ENCODE measurements around the gene HSF5. TPM values are rescaled to one million over a fixed set of nuclear protein-coding genes. Genes with fewer than 3 reads are reported as not detected.

Gene HSF5
- total RNA-seq, 2 experiments from 2014 or later: 0.22 TPM; not detected in 1

DNA sequence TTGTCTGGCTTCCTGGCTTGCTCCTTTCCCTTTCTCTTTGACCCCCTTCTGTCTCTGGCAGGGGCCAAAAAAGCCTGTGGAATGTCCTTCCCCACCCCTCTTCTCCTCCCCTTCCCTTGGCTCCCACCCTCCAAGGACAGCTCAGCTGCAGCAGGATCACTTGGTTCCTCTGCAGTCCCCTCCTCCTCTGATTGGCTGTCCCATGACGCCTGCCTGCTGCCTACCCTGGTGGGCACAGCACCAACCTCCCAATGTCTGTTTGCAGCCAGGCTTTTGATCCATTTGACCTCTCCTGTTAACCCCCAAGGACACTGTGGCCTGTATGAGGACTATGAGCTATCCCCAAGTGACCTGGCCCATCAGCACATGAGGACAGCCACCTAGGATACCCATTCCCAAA lies 41.1 kb upstream of the HSF5 start:
- Histone ChIP-seq H3K4me1 (ENCODE audit: insufficient read depth, low read length, poor library complexity, severe bottlenecking) (no peaks in the 10 kb centered on the region), H3K4me2 (ENCODE audit: low read length) (no peak overlapping the region), H2AFZ (ENCODE audit: low read length) (no peak overlapping the region), H4K20me1 (ENCODE audit: insufficient read depth, low read length) (no peaks in the 10 kb centered on the region), H3K9me3 (ENCODE audit: low read length) (no peaks in the 10 kb centered on the region), H3K4me3 (ENCODE audit: low read depth, low read length, poor library complexity, severe bottlenecking) (no peak overlapping the region), H3K36me3 (ENCODE audit: insufficient read depth, low read length) (no peaks in the 10 kb centered on the region), H3K79me2 (ENCODE audit: insufficient read depth, low read depth, low read length) (no peaks in the 10 kb centered on the region), H3K27ac (ENCODE audit: low read depth, low read length, poor library complexity, severe bottlenecking) (no peak overlapping the region), H3K9me2 (ENCODE audit: insufficient read depth, low read length) (no peaks in the 10 kb centered on the region)
- no peak for DNase-seq (ENCODE audit: low spot score)
- intact Hi-C loops (cut with micrococcal nuclease; ENCODE audit: unreplicated experiment): no loop called here
- BruUV-seq (replicated peaks): no TSS peak
- POLR2A ChIA-PET: interaction anchor here (0.5 to 1.8 kb wide), 2 partner anchors 102 to 105 kb away, joined by 3 to 7 read pairs; no protein-coding TSS in a partner anchor
- TF ChIP-seq EZH2phosphoT487 (IDR thresholded peaks at IDR 0.05; ENCODE audit: borderline replicate concordance, low read depth, low read length): no peak
- TF ChIP-seq, protein P1, sequence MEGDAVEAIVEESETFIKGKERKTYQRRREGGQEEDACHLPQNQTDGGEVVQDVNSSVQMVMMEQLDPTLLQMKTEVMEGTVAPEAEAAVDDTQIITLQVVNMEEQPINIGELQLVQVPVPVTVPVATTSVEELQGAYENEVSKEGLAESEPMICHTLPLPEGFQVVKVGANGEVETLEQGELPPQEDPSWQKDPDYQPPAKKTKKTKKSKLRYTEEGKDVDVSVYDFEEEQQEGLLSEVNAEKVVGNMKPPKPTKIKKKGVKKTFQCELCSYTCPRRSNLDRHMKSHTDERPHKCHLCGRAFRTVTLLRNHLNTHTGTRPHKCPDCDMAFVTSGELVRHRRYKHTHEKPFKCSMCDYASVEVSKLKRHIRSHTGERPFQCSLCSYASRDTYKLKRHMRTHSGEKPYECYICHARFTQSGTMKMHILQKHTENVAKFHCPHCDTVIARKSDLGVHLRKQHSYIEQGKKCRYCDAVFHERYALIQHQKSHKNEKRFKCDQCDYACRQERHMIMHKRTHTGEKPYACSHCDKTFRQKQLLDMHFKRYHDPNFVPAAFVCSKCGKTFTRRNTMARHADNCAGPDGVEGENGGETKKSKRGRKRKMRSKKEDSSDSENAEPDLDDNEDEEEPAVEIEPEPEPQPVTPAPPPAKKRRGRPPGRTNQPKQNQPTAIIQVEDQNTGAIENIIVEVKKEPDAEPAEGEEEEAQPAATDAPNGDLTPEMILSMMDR (conservative IDR thresholded peaks at IDR 0.05; ENCODE audit: low read length): no peak
- CTCF ChIA-PET (ENCODE audit: unreplicated experiment): no interaction called here

DNA sequence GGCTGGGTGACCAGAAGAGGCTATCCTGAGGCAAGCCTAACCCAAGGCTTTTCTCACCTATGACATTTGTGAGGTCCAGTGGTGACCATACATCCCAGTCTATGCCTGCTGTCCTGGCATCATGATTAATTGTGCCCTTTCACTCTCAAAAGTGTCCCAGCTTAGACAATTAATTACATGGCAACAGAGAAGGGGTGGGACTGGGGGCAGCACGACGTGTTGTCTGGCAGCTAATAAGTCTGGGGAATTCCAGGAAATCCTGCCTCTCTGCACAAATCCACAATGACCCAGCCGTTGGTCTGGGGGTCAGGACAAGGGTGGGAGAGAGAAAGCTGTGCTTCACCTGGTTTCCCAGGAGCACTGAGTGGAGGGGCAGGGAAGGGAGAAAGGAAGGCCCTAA lies 40.2 kb upstream of the HSF5 start:
- no peaks in the 10 kb centered on the region for H3K4me1 ChIP-seq (ENCODE audit: insufficient read depth, low read length, poor library complexity, severe bottlenecking)
- intact Hi-C loops (cut with micrococcal nuclease; ENCODE audit: unreplicated experiment): no loop called here
- H2AFZ ChIP-seq (ENCODE audit: low read length): no peak overlapping the region
- no peaks in the 10 kb centered on the region for H3K79me2 ChIP-seq (ENCODE audit: insufficient read depth, low read depth, low read length)
- no peak overlapping the region for H3K27ac ChIP-seq (ENCODE audit: low read depth, low read length, poor library complexity, severe bottlenecking)
- no peak for DNase-seq (ENCODE audit: low spot score)
- no peaks in the 10 kb centered on the region for H4K20me1 ChIP-seq (ENCODE audit: insufficient read depth, low read length)
- no peak overlapping the region for H3K4me2 ChIP-seq (ENCODE audit: low read length)
- CTCF ChIA-PET (ENCODE audit: unreplicated experiment): no interaction called here
- H3K4me3 ChIP-seq (ENCODE audit: low read depth, low read length, poor library complexity, severe bottlenecking): no peak overlapping the region
- no peaks in the 10 kb centered on the region for H3K9me3 ChIP-seq (ENCODE audit: low read length)
- H3K9me2 ChIP-seq (ENCODE audit: insufficient read depth, low read length): no peaks in the 10 kb centered on the region
- H3K36me3 ChIP-seq (ENCODE audit: insufficient read depth, low read length): no peaks in the 10 kb centered on the region
- no TSS peak for BruUV-seq (replicated peaks)
- TF ChIP-seq, protein P1 (conservative IDR thresholded peaks at IDR 0.05; ENCODE audit: low read length): no peak
- no peak for TF ChIP-seq EZH2phosphoT487 (IDR thresholded peaks at IDR 0.05; ENCODE audit: borderline replicate concordance, low read depth, low read length)
- POLR2A ChIA-PET: interaction anchor here (0.6 to 1.8 kb wide), 2 partner anchors 103 to 1099 kb away, joined by 4 to 7 read pairs; no protein-coding TSS in a partner anchor

DNA sequence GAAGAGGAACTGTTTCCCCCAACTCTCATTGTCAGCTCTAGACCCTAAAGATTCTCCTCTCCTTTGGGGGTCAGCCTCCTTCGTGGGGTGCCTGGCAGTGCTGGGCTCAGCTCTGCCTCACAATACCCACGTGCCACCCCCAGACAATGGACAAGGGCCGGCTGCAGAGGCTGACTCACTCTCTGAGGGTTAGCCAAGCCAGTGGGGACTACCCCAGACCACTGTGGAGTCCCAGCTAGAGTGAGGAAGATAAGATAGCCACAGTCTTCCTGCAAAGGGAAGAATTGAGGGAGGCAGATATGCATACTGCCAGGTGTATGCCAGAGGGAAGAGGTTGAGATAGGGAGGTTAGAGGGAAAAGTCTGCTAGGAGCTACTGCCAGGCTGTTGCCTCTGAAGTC lies 39.7 kb upstream of the HSF5 start:
- POLR2A ChIA-PET: interaction anchor here (0.6 to 1.8 kb wide), 2 partner anchors 104 to 1100 kb away, joined by 4 to 7 read pairs; no protein-coding TSS in a partner anchor
- Histone ChIP-seq H3K4me2 (ENCODE audit: low read length) (no peak overlapping the region), H3K79me2 (ENCODE audit: insufficient read depth, low read depth, low read length) (no peaks in the 10 kb centered on the region), H3K4me3 (ENCODE audit: low read depth, low read length, poor library complexity, severe bottlenecking) (no peak overlapping the region), H4K20me1 (ENCODE audit: insufficient read depth, low read length) (no peaks in the 10 kb centered on the region), H3K9me3 (ENCODE audit: low read length) (no peaks in the 10 kb centered on the region), H3K9me2 (ENCODE audit: insufficient read depth, low read length) (no peaks in the 10 kb centered on the region), H2AFZ (ENCODE audit: low read length) (no peak overlapping the region), H3K36me3 (ENCODE audit: insufficient read depth, low read length) (no peaks in the 10 kb centered on the region), H3K4me1 (ENCODE audit: insufficient read depth, low read length, poor library complexity, severe bottlenecking) (no peaks in the 10 kb centered on the region), H3K27ac (ENCODE audit: low read depth, low read length, poor library complexity, severe bottlenecking) (no peak overlapping the region)
- intact Hi-C loops (cut with micrococcal nuclease; ENCODE audit: unreplicated experiment): no loop called here
- DNase-seq (ENCODE audit: low spot score): no peak
- CTCF ChIA-PET (ENCODE audit: unreplicated experiment): no interaction called here
- TF ChIP-seq EZH2phosphoT487 (IDR thresholded peaks at IDR 0.05; ENCODE audit: borderline replicate concordance, low read depth, low read length): no peak
- TF ChIP-seq, protein P1 (conservative IDR thresholded peaks at IDR 0.05; ENCODE audit: low read length): no peak
- no TSS peak for BruUV-seq (replicated peaks)
